GOT3 (cell line): ENCODE data around the gene PERCC1.

Experiments used
- DNase-seq: peaks from one replicate; lab custom pipeline; 2025; ENCODE audit warnings: mixed read lengths; lab: John Stamatoyannopoulos, UW

The PERCC1 gene

DNA sequence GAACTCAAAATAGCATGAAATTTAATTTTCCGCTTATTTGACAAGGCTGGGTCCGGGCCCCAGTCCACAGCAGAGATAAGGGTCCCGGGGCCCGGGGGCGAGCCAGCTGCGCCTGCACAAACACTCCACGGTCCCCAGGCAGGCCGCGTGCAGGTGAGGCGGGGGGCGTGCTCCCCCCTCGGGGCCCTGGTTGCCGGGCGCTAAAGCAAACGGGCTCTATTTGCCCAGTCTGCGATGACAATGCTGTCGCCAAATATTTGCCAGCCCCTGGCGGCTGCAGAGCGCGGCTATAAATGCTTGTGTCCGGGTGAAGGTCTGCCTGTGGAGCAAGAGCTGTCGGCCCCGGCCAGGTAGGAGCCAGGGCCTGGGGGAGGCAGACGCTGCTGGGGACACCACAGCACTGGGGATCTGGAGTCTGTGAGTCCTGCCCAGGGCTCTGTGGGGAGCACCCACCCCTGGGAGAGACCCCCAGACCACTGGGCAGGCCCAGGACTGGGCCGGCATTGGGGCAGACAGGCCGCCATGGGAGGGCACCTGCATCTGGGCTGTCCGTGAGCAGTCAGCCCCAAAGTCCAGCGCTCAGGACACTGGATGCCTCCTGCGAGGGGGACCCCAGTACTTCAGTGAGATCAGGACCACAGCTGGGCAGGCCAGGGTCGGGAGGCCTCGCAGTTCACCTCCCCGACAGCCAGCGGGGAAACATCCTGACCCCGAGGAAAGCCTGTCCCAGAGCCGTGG lies at the start of gene PERCC1:
TSS of gene PERCC1 (plus strand) at position 320 of the 738 bp plus-strand sequence. CDS start 1,516 bp downstream, outside the sequence.
- DNase-seq: no peak

DNA sequence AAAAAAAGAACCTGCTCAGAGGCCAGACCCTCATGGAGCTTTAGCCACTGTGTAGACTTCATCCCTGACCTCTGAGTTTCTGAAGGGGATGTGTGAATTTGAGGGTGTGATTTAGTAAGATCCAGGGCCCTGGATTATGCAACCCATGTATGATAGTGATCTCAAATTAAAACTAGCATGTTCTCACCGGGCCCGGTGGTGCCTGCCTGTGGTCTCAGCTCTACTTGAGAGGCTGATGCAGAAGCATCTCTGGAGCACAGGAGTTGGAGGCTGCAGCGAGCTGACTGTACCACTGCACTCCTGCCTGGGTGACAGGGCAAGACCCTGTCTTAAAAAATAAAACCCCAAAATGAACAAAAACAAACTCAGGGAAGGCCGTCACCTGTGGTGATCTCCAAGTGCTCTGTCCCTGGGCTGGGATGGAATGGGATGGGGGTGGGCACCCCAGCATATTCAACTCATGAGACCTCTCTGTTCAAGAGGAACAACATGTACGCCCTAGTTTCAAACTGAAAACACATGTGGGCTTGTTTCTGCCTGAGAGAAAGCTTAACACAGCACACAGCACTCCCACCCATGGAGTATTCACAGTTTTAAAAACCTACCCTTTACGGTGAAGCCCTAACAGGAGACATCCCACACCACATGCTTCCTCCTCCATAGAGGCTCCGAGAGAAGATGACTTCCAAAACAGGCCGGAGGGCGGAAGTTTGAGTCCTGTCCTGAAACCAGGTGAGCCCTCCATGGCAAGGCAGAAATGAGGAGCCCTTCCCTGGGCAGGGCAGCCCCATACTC lies 49.1 kb upstream of the PERCC1 start:
- no peak for DNase-seq

DNA sequence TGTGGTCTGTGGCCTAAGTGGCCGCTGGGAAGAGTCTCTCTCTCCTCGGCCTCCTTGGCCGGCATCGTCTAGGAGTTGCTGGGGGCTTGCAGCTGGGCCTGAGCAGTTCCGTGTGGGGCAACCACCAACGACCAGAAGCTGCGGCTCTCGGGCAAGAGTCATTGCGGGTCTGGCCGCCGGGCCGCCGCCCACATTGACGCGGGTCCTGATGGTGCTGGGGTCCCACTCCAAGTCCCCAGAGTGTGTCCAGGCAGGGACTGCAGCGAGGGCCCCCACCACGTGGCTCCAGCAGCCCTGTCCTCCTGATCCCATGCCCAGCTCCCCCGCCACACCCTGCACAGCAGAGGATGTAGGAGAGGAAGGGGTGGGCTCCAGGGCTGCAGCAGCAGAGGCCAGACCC lies 47.3 kb upstream of the PERCC1 start:
- no peak for DNase-seq

DNA sequence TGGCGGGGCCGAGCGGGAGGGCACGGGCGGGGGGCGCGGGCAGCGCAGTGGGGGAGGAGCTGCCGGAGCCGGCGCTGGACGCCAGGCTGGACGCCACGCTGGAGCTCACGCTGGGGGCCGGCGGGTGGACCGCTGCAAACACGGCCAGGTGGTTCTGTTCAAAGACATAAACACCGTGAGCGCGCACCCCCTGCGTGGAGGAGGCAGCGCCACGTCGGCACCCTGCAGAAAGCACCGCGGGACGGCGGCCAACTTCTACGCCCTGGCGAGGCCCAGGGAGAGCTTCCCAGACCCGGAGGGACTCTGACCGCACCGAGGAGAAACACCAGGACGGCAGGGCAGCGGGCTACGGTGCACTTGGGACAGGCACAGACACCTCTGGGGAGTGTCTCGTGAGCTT lies 45.6 kb upstream of the PERCC1 start:
- DNase-seq: no peak

DNA sequence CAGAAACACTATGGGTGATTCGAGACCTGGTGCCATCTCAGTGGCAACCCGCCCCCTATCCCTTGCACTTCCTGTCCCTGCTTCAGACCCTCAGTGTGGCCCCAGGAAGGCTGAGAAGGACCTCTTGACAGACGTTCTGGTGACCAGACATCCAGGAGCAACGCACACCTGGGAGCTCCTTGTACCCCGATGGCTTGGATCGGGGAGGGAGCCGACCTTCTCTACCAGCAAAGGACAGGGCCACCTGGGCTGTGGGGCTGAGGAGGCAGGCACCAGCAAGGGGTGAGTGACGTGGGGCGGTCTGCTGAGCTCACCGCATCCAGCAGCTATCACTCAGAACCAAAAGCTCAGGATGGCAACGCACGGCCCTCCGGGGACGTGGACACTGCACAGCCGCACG lies 43.5 kb upstream of the PERCC1 start:
- DNase-seq: no peak

DNA sequence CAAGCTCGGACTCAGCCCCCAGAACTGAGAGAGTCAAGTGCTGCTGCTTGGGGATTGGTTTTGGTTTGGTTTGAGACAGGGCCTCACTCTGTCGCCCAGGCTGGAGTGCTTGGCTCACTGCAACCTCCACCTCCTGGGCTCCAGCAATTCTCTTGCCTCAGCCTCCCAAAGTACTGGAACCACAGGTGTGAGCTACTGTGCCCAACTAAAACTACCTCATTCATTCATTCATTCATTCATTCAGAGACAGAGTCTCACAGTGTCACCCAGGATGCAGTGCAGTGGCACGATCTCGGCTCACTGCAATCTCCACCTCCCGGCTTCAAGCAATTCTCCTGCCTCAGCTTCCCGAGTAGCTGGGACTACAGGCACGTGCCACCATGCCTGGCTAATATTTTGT lies 41.1 kb upstream of the PERCC1 start:
- no peak for DNase-seq

DNA sequence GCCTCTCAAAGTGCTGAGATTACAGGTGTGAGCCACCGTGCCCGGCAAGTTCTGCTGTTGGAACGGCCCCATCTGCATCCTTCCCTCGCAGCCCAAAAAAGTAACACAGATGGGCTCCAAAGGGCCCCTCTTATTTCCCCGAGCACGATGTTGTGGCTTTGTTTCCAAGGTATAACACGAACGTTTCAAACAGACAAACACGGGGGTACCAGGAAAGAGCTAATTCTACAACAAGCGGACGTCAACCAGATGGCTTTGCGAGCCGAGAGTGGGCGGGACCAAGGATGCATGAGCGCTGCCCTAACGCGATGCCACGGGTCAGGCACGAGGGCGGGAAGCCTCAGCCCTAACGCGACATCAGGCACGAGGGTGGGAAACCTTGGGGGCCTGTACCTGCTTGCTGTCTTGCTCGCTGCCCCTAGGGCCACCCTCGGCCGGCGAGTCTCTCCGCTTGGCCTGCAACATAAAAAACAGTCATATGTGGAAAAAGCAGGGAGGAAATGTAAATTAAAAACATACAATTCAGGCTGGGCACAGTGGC lies 40.6 kb upstream of the PERCC1 start:
- no peak for DNase-seq

DNA sequence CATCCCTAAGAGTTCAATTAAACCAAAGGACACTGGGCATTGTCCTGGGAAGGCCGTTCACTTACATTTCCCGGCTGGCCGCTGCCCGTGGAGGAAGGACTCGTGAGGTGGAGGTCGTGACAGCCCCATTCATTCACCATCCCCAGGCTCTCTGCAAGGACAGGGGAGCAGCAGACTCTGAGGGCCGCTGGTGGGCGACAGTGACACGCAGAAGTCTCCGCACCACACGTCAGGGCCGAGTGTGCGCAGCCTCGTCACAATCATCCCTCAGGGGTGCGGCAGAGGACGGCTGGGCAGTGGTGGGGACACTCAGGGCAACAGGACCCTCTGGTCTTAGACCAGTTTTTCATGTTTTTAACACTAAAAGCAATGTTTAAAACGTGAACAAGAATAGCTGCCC lies 38.1 kb upstream of the PERCC1 start:
- DNase-seq: no peak

DNA sequence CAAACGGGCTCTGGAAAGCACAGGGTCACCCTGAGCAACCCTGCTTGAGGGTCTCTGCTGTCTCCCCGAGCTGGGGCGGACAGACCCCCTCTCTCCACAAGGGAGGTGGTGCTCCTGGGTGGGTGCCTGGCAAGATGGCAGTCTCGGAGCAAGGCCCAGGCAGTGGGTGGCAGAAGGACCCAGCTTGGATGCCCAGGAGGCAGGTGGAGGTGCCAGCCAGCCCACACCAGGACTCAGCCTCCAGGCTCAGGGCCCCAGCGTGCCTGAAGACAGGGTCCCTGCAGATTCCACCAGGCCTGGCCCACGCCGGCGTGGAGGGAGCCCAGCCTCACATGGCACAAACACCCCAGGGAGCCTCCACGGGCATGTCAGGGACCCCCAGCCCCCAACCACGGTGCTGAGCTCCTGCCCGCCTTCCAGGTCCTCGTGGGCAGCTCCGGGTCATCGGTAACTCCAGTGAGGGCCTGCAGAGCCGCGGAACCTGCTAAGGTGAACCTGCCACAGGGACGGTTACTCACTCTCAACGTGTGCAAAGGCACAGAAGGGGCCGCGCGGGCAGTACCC lies 37.2 kb upstream of the PERCC1 start:
- no peak for DNase-seq

DNA sequence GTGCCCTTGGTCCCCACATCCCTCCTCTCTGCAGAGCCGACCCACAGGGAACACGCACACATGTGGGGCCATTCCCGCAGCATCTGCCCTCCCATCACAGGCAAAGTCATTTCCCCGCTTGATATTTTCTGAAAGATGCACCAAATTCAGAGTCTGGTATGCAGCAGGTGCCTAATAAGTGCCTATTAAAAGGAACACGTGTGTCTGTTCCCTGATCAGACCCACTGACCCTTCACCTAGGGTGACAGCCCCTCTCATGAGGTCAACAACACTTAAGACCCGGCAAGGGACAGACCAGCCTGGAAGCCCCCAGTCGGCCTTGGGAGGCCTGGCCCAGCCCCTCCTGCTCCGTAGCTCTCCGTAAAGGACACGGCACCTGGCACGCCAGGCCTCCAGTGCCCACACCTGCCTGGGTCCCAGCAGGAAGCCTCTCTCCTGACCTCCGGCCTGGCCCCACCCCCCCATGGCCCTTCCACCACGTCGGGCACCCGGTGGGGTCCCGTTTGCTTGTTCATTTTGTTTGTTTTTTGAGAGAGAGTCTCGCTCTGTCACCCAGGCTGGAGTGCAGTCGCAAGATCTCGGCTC lies 36.4 kb upstream of the PERCC1 start:
- DNase-seq: no peak

DNA sequence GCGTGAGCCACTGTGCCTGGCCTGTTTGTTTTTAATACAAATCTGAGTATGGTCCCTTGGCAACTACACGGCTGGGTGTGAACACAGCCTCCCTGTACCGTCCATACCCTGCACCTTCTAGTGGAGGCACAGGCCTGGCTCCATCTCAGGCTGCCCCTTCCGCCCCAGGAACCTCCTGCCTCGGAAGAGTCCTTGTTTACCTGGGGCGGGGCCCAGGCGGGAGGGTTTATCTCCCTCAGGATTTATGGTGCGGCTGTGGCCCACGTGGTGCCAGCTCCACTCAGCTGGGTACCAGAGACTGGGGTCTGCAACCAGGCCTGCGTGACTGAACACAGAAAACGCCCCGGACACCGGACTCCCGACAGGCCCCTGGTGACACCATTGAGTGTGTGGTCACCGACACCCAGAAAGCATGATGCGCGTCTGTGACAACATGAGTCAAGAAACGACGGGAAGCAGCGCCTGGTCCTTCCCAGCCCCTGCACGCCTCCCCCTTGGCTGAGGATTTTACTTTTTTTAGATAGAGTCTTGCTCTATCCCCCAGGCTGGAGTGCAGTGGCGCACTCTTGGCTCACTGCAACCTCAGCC lies 35.3 kb upstream of the PERCC1 start:
- DNase-seq: no peak

DNA sequence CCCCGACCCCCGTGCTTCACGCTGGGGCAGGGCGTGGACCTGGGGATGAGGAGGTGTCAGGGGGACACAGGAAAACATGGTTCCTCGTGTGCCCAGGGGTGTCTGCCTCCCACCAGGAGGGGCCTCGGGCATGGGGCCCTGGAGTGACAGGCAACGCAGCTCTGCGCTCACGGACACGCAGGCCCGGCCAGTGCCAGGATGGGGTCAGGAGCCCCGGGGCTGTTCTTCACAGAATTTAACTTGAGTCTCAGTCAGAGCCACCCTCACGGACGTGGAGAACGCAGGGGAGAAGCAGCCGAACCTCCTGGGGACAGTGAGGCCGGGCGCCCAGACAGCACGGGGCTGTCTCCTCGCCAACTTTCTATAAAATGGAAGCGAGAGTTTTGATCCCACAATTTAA lies 33.1 kb upstream of the PERCC1 start:
- no peak for DNase-seq

DNA sequence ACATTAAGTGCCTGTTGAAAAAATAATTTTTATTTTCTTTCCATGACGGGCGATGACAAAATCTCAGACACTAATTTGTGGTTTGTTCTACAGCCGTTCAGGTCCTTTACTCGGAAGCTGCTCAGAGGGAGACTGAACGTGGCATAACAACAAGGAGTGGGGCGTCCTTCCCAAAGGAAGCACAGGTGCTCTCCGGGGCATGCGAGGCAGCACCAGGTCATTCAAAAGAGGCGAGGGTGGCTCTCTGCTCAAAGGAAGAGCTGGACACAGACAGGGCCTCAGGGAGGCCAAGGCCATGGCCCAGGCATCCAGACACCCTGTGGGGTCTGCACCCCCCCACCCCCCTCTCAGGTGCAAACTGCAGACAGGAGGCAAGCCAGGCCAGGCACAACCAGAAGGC lies 32.5 kb upstream of the PERCC1 start:
- no peak for DNase-seq

DNA sequence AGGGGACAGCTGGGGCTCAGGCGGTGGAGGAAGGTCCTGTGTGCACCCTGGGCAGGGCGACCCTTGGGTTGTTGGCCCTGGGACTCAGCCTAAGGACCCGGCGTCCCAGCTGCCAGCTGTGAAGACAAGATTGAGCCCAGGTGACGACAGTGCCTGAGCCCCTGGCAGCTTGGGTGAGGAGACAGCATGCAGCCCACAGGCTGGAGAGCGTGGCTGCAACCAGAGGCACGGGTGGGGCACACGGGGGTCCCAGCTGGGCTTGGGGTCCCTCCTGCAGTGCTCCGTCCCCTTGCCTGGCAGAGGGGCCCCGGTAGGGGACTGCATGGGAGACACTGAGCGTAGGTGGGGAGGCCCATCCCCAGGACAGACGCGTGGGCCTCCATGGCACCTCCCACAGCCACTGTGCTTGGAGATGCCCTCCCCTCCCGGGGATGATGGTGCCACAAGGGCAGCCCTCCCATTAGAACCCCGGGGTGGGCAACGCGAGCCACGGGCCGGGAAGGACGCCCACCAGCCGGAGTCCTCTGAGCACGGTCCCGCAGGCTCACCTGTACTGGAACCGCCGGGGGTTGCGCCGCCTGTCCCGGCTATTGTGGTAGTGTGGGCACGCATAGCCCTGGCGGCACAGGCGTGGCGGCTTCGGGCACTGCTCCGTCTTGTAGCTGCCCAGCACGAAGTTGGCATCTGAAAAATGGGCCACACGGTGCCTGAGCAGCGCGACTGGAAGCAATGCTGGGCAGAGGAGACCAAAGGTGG lies 31.9 kb upstream of the PERCC1 start:
- no peak for DNase-seq

DNA sequence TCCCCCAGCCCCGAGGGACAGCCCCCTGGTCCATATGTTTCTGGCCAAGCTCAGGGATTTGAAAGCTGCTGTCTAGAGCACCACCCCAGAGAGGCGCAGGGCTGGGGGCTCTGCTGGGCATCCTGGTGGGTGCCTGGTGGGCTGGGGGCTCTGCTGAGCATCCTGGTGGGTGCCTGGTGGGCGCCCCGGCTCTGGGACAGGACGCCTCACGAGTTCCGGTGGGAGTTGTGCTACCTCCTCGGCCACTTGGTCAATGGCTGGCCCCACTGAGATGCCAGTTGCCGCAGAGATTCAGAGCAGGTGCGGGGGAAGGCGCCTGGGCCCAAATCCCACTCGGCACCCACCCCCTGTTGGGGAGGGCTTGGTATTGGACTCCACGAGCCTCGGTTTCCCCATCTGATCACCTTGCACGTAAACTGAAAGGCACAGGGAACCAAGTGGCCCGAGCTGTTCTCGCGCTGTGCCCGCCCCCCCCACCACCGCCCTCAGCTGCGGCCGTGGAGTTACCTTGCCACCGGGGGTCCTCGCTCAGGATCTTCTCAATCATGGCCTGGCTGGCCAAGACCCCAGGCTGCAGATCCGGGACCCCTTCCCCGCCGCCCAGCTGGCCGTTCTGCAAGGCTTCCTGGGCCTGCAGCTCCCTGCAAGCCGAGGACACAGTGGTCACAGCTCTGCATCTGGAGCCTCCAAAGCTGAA lies 29.7 kb upstream of the PERCC1 start:
- DNase-seq: no peak

DNA sequence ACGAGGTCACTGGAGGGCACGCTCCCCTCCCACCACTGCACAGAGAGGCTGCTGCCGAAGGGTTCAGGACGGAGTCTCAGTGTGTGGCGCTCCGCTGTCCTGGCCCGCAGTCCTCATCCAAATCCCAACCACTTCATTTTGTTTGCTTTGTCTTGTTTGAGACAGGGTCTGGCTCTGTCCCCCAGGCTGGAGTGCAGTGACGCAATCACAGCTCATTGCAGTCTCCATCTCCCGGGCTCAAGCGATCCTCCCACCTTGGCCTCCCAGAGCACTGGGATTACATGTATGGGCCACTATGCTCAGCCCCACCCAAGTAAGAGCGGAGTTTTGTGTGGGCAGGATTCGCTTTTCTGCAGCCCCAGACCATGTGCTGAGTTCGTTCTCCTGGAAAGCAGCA lies 29.1 kb upstream of the PERCC1 start:
- DNase-seq: no peak

DNA sequence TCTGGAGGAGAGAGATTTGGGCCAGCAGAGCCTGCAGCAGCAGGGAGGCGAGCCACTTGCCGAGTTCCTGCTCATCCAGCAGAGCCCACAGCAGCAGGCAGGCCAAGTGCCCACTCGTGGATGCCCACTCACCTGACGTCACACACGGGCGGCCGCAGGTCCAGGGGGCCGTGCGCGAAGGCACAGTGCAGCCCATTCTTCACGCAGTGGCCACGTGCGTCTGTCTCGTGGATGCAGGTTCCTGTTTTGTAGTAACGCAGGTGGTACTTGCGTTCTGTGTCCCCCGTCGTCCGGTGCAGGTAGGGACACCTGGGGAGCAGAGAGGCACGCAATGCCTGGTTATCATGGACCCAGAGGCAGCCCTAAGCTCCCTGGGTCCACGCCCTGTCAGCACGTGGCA lies 27.8 kb upstream of the PERCC1 start:
- DNase-seq: no peak

DNA sequence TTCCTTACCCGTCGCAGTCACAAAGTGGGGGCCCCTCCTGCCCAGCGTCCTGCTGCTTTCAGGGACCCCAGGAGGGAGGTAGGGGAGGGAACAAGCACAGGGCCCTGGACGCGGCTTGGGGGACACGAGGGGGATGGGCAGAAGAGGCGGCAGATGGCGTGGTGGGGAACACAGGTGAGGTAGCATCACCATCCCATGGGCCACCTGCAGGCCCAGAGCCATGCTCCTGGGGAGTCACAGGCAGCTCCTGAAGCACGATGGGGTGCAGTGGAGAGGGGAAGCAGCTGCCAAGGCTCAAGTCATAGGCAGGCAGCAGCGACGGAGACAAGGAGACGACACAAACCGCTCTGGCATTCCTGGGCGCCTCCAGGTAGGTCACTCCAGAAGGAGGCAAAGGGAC lies 27.1 kb upstream of the PERCC1 start:
- no peak for DNase-seq

DNA sequence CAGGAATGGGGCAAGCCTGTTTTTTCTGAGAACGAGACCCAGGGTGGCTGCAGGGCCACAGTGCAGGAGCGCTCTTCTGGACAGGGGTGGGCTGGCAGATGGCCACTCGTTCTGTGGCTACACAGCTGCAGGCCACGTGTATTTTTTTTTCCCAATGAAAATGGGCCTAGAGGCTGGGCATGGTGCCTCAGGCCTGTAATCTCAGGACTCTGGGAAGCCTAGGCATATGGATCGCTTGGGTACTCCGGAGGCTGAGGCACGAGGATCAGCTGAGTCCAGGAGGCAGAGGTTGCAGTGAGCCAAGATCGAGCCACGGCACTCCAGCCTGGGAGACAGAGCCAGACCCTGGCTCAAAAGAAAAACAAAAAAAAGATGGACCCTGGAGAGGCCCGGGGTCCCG lies 23.1 kb upstream of the PERCC1 start:
- DNase-seq: no peak

DNA sequence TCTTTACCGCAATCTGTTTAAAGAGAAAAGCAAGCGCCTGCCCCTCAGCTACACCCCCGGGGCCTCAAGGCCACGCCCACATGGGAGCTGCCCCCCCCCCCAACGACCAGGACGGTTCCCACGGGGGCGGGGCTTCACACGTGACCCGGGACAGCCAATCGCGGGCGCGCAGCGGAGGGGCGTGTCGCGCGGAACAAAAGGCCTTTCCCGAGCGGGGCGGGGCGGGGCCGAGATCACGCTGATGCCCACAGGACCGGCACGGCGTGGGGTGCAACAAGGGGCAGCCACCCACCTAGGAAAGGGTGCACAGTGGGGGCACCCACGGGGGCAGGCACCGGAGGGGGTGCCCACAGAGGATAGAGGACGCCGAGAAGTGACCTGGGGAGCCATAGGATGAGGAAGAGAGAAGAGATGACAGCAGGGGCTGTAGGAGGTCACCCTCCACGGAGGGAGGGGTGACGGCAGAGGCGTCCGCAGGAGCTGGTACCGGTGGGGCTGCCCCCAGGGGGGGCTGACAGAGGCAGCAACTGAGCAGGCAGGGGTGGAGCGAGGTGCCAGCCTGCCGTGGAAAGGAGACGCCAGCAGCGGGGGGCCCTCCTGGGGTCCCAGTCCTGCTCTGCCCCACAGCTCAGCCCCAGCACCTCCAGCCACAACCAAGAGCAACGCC lies 22.6 kb upstream of the PERCC1 start:
- DNase-seq: peak; percentile 76
